IMR-90 (cell line): ENCODE results near the gene ENPEP. TPM values are rescaled to one million over a fixed set of nuclear protein-coding genes. Genes with fewer than 3 reads are reported as not detected.

ENCODE experiments used
- ATAC-seq: fragments of 200-7000 bp; cut with Tn5 transposase; 2 replicates; pipeline ENCODE4 v1.9.1; 2020; ENCODE audit warnings: low read depth, mild to moderate bottlenecking, moderate library complexity
- BruUV-seq: library from RNA; stranded (reverse); fragments of 400-500 nt; replicated peaks from 2 replicates; lab custom pipeline; 2021; lab: Mats Ljungman, UMichigan
- CTCF ChIA-PET: fragments of 300-600 bp; formaldehyde crosslinking; extraction: SDS; loops from one replicate; lab custom pipeline; 2021; ENCODE audit warnings: antibody characterized with exemption; lab: Yijun Ruan, JAX
- POLR2A ChIA-PET: fragments of 300-600 bp; sonication (Branson Sonifier 250); formaldehyde crosslinking; loops from one replicate; lab custom pipeline; 2022; ENCODE audit warnings: antibody characterized with exemption; ENCODE audit not compliant: unreplicated experiment; lab: Charles Lee
- DNase-seq: peaks from one replicate; pipeline ENCODE4 v3.0.0; 2013
- H2AFZ ChIP-seq: replicated peaks from 2 replicates; pipeline ENCODE3; 2013; ENCODE audit warnings: low read length, mild to moderate bottlenecking; ENCODE audit not compliant: poor library complexity
- H2AK5ac ChIP-seq: 2 replicates; pipeline ENCODE4 v1.6.1; 2013; ENCODE audit warnings: low read depth, low read length, inconsistent platforms
- H2AK9ac ChIP-seq: replicated peaks from 2 replicates; pipeline ENCODE3; 2013; ENCODE audit warnings: mild to moderate bottlenecking, low read depth, low read length, moderate library complexity; ENCODE audit not compliant: poor library complexity
- H2BK120ac ChIP-seq: 2 replicates; pipeline ENCODE4 v1.6.1; 2013; ENCODE audit warnings: low read depth, low read length, inconsistent platforms
- H2BK15ac ChIP-seq: 3 replicates; pipeline ENCODE4 v1.6.1; 2013; ENCODE audit warnings: low read depth, low read length, inconsistent platforms
- H2BK20ac ChIP-seq: 2 replicates; pipeline ENCODE4 v1.6.1; 2013; ENCODE audit warnings: low read depth, mild to moderate bottlenecking, inconsistent platforms, low read length, moderate library complexity
- H2BK5ac ChIP-seq: 2 replicates; pipeline ENCODE4 v1.6.1; 2013; ENCODE audit warnings: mild to moderate bottlenecking, low read depth, low read length, inconsistent platforms; ENCODE audit not compliant: poor library complexity, severe bottlenecking
- H3K14ac ChIP-seq: replicated peaks from 2 replicates; pipeline ENCODE4 v1.6.1; 2013; ENCODE audit warnings: low read depth, low read length, inconsistent platforms
- H3K18ac ChIP-seq: 2 replicates; pipeline ENCODE4 v1.6.1; 2013; ENCODE audit warnings: low read depth, low read length, control low read depth
- H3K23ac ChIP-seq: 2 replicates; pipeline ENCODE4 v1.6.1; 2013; ENCODE audit warnings: low read depth, low read length, inconsistent platforms
- H3K27ac ChIP-seq: 2 replicates; pipeline ENCODE4 v1.5.1; 2013; ENCODE audit warnings: mild to moderate bottlenecking, control low read depth, low read length; ENCODE audit not compliant: insufficient read depth
- H3K27me3 ChIP-seq: 2 replicates; pipeline ENCODE4 v1.6.1; 2013; ENCODE audit warnings: low read length; ENCODE audit not compliant: control insufficient read depth, insufficient read depth
- H3K36me3 ChIP-seq: 2 replicates; pipeline ENCODE4 v1.6.1; 2013; ENCODE audit warnings: low read length, mixed read lengths; ENCODE audit not compliant: control insufficient read depth, insufficient read depth
- H3K4ac ChIP-seq: 2 replicates; pipeline ENCODE4 v1.6.1; 2013; ENCODE audit warnings: low read depth, low read length, inconsistent platforms
- H3K4me1 ChIP-seq: 2 replicates; pipeline ENCODE4 v1.6.1; 2013; ENCODE audit warnings: low read length, mixed read lengths; ENCODE audit not compliant: control insufficient read depth, insufficient read depth
- H3K4me2 ChIP-seq: 2 replicates; pipeline ENCODE4 v1.6.1; 2013; ENCODE audit warnings: low read depth, mild to moderate bottlenecking, control low read depth, low read length, moderate library complexity
- H3K4me3 ChIP-seq: 2 replicates; pipeline ENCODE4 v1.5.1; 2013; ENCODE audit warnings: low read depth, mild to moderate bottlenecking, control low read depth, low read length, moderate library complexity; ENCODE audit not compliant: insufficient read depth
- H3K56ac ChIP-seq: 2 replicates; pipeline ENCODE4 v1.6.1; 2013; ENCODE audit warnings: low read length, inconsistent platforms; ENCODE audit not compliant: insufficient read depth; ENCODE audit errors: extremely low read depth
- H3K79me1 ChIP-seq, 2 experiments: 2 replicates each; pipeline ENCODE4 v1.6.1; 2013; ENCODE audit warnings: low read length in 2 of 2, inconsistent platforms in 1 of 2, low read depth in 1 of 2
- H3K9ac ChIP-seq: 2 replicates; pipeline ENCODE4 v1.6.1; 2013; ENCODE audit warnings: low read depth, low read length, control low read depth
- H3K9me1 ChIP-seq: 2 replicates; pipeline ENCODE4 v1.6.1; 2013; ENCODE audit warnings: low read length, inconsistent platforms; ENCODE audit not compliant: insufficient read depth
- H3K9me3 ChIP-seq: 2 replicates; pipeline ENCODE4 v1.6.1; 2013; ENCODE audit warnings: low read length; ENCODE audit not compliant: control insufficient read depth, insufficient read depth
- H4K20me1 ChIP-seq: 2 replicates; pipeline ENCODE4 v1.6.1; 2013; ENCODE audit warnings: low read length, inconsistent platforms; ENCODE audit not compliant: insufficient read depth
- H4K5ac ChIP-seq: 2 replicates; pipeline ENCODE4 v1.6.1; 2013; ENCODE audit warnings: mild to moderate bottlenecking, low read depth, low read length, control low read depth
- H4K8ac ChIP-seq, 2 experiments: 2 replicates each; pipeline ENCODE4 v1.6.1; 2013; ENCODE audit warnings: low read depth in 2 of 2, low read length in 2 of 2, control low read depth in 1 of 2, inconsistent platforms in 1 of 2
- H4K91ac ChIP-seq: 2 replicates; pipeline ENCODE4 v1.6.1; 2013; ENCODE audit warnings: low read depth, low read length, inconsistent platforms; ENCODE audit not compliant: insufficient read depth
- BHLHE40 ChIP-seq: fragments of 150-350 bp; IDR thresholded peaks from 2 replicates; pipeline ENCODE4 v1.6.1; 2016; ENCODE audit warnings: mild to moderate bottlenecking, low read depth, low read length
- CEBPB ChIP-seq: IDR thresholded peaks from 2 replicates; pipeline ENCODE4 v1.6.1; 2012; ENCODE audit warnings: low read depth, low read length, improper control_type of control experiment
- CHD1 ChIP-seq: IDR thresholded peaks from 2 replicates; pipeline ENCODE4 v1.6.1; 2012; ENCODE audit warnings: low read depth, low read length, improper control_type of control experiment
- CTCF ChIP-seq: conservative IDR thresholded peaks from 2 replicates; pipeline ENCODE4 v1.5.1; 2012; ENCODE audit warnings: mild to moderate bottlenecking, low read depth, low read length, improper control_type of control experiment
- FOS ChIP-seq: fragments of 150-350 bp; IDR thresholded peaks from 2 replicates; pipeline ENCODE4 v1.6.1; 2016; ENCODE audit warnings: low read depth, low read length
- MAFK ChIP-seq: IDR thresholded peaks from 2 replicates; pipeline ENCODE4 v1.6.1; 2012; ENCODE audit warnings: low read depth, low read length, improper control_type of control experiment
- MAZ ChIP-seq: IDR thresholded peaks from 2 replicates; pipeline ENCODE4 v1.6.1; 2012; ENCODE audit warnings: low read depth, mild to moderate bottlenecking, low read length, improper control_type of control experiment, moderate library complexity, borderline replicate concordance
- MXI1 ChIP-seq: IDR thresholded peaks from 2 replicates; pipeline ENCODE4 v1.6.1; 2012; ENCODE audit warnings: low read depth, mild to moderate bottlenecking, low read length, moderate library complexity, borderline replicate concordance
- NFE2L2 ChIP-seq: fragments of 150-350 bp; IDR thresholded peaks from 2 replicates; pipeline ENCODE4 v1.6.1; 2016; ENCODE audit warnings: low read depth, mild to moderate bottlenecking, low read length
- POLR2A ChIP-seq: IDR thresholded peaks from 2 replicates; pipeline ENCODE4 v1.6.1; 2012; ENCODE audit warnings: mild to moderate bottlenecking, low read depth, low read length
- RAD21 ChIP-seq: IDR thresholded peaks from 2 replicates; pipeline ENCODE4 v1.6.1; 2012; ENCODE audit warnings: low read length, improper control_type of control experiment
- RCOR1 ChIP-seq: IDR thresholded peaks from 2 replicates; pipeline ENCODE4 v1.6.1; 2012; ENCODE audit warnings: mild to moderate bottlenecking, low read length, improper control_type of control experiment; ENCODE audit not compliant: insufficient replicate concordance
- RFX5 ChIP-seq: IDR thresholded peaks from 2 replicates; pipeline ENCODE4 v1.8.0; 2012; ENCODE audit warnings: low read depth, mild to moderate bottlenecking, low read length, moderate library complexity
- SMC3 ChIP-seq: fragments of 150-350 bp; IDR thresholded peaks from 2 replicates; pipeline ENCODE4 v1.6.1; 2016; ENCODE audit warnings: low read depth, mild to moderate bottlenecking, antibody characterized with exemption, low read length, moderate library complexity
- WGBS, 2 experiments: methylation state at CpG; one replicate each; pipeline versions ENCODE4 v1.1.5 to v1.1.7; 2013; ENCODE audit warnings: missing lambda C conversion rate in 2 of 2; ENCODE audit not compliant: insufficient read length in 1 of 2; ENCODE audit errors: extremely low coverage in 2 of 2; 5-methylcytosine and 5-hydroxymethylcytosine counted together
- dilution Hi-C: fragments of 300-500 bp; cut with HindIII; formaldehyde crosslinking; loops from one replicate; pipeline ENCODE4 v1.14.3; 2018; ENCODE audit warnings: low sequenced_read_pairs; ENCODE audit not compliant: unreplicated experiment
- in situ Hi-C: fragments of 300-500 bp; cut with MboI; formaldehyde crosslinking; loops from 3 replicates; pipeline ENCODE4 v1.14.3; 2019; ENCODE audit warnings: low sequenced_read_pairs, inconsistent platforms, mixed read lengths
- intact Hi-C: fragments of 100-400 bp; cut with micrococcal nuclease; formaldehyde crosslinking; loops from 2 replicates; pipeline ENCODE4 v1.10.0; 2022
- polyA plus RNA-seq, 3 experiments: library from polyadenylated mRNA; depleted of rRNA; stranded (reverse); fragments of >200 nt; gene quantifications; 2 replicates each; pipeline ENCODE4 v1.2.3, GENCODE V29; 2012; ENCODE audit warnings: low replicate concordance in 1 of 3
- total RNA-seq: library from RNA; depleted of rRNA; stranded (reverse); fragments of >200 nt; gene quantifications from 2 replicates; pipeline ENCODE4 v1.2.3, GENCODE V29; 2012
- TF ChIP-seq, protein P1 (sequence below): fragments of 150-350 bp; IDR thresholded peaks from 2 replicates; pipeline ENCODE4 v1.6.1; 2016; ENCODE audit warnings: low read depth, mild to moderate bottlenecking, low read length, moderate library complexity, borderline replicate concordance
- TF ChIP-seq, protein P2 (sequence below): fragments of 150-350 bp; IDR thresholded peaks from 2 replicates; pipeline ENCODE4 v1.6.1; 2017; ENCODE audit warnings: mild to moderate bottlenecking, antibody characterized with exemption, low read length, low read depth

ENPEP gene
- total and polyA plus RNA-seq, 2 of the 4 experiments (the other 2 are of a cell fraction) = 0.12 to 0.18 TPM

DNA sequence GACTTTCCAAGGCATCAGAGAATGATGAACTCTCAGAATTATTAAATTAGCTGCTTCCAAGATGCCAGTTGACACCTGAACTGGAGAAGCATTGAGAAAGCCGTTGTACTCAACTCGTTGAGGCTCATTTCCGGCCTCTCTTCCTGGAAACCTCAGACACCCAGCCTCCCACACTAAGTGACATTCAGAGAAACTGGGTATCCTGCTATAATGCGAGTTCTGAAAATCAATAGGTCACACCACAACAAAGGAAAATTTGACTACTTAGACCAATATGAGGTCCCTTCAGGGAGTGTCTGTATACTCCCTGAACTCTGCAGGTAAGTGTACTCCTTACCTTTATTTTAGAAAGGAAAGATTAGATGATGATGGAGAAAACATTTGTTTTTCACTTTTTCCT, 51.2 kb downstream of the ENPEP start:
- intact Hi-C loops (no loop called here), in situ Hi-C loops (no loop called here), dilution Hi-C loops (no loop called here)
- BruUV-seq = no TSS peak
- Histone ChIP-seq H3K18ac (no peak overlapping the region), H3K4me3 (no peak overlapping the region), H3K9me1 (no peaks in the 10 kb centered on the region), H2AK5ac (no peak overlapping the region), H3K4me1 (no peaks in the 10 kb centered on the region), H4K91ac (no peak overlapping the region), H4K8ac (no peak overlapping the region), H2BK120ac (no peak overlapping the region), H3K14ac (no peak overlapping the region), H2AK9ac (no peak overlapping the region), H3K4me2 (no peak overlapping the region), H3K79me1 (no peaks in the 10 kb centered on the region), H4K5ac (no peak overlapping the region), H3K36me3 (no peaks in the 10 kb centered on the region), H3K9ac (no peak overlapping the region), H2BK5ac (no peak overlapping the region), H3K27ac (no peak overlapping the region), H3K27me3 (no peaks in the 10 kb centered on the region), H2BK15ac (no peak overlapping the region), H3K23ac (no peak overlapping the region), H3K4ac (no peak overlapping the region), H2AFZ (no peak overlapping the region), H3K9me3 (no peaks in the 10 kb centered on the region), H3K56ac (no peak overlapping the region), H2BK20ac (no peak overlapping the region), H4K20me1 (no peaks in the 10 kb centered on the region)
- WGBS, 2 experiments = no CpG with 5 or more reads among the region's 4 CpGs
- no peak for DNase-seq
- POLR2A ChIA-PET = no interaction called here
- CTCF ChIA-PET = interaction anchor here (2.0 kb wide), 1 partner anchor 8 kb away, joined by 8 read pairs; no protein-coding TSS in a partner anchor
- TF ChIP-seq CEBPB (no peak), FOS (no peak), RFX5 (no peak), BHLHE40 (no peak), RAD21 (no peak), POLR2A (no peak), MAZ (no peak), MXI1 (no peak), RCOR1 (no peak), NFE2L2 (no peak), CHD1 (no peak), SMC3 (no peak), CTCF (no peak), MAFK (no peak)
- TF ChIP-seq, protein P1, sequence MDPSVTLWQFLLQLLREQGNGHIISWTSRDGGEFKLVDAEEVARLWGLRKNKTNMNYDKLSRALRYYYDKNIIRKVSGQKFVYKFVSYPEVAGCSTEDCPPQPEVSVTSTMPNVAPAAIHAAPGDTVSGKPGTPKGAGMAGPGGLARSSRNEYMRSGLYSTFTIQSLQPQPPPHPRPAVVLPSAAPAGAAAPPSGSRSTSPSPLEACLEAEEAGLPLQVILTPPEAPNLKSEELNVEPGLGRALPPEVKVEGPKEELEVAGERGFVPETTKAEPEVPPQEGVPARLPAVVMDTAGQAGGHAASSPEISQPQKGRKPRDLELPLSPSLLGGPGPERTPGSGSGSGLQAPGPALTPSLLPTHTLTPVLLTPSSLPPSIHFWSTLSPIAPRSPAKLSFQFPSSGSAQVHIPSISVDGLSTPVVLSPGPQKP = no peak
- TF ChIP-seq, protein P2, sequence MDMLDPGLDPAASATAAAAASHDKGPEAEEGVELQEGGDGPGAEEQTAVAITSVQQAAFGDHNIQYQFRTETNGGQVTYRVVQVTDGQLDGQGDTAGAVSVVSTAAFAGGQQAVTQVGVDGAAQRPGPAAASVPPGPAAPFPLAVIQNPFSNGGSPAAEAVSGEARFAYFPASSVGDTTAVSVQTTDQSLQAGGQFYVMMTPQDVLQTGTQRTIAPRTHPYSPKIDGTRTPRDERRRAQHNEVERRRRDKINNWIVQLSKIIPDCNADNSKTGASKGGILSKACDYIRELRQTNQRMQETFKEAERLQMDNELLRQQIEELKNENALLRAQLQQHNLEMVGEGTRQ = no peak
- no peak for ATAC-seq
